GM12873 (cell line): ENCODE data around the gene ADAMTS20.

Experiments
- CTCF ChIP-seq: IDR thresholded peaks from 2 replicates; pipeline ENCODE4 v1.5.1; 2012; ENCODE audit warnings: low read depth, mild to moderate bottlenecking, moderate library complexity, low read length, control low read depth; ENCODE audit not compliant: insufficient read depth; ENCODE audit errors: missing control alignments

Gene ADAMTS20

GRCh38 chr12:43436597-43436996, 115.4 kb downstream of the ADAMTS20 start:
- no peak for TF ChIP-seq CTCF

DNA sequence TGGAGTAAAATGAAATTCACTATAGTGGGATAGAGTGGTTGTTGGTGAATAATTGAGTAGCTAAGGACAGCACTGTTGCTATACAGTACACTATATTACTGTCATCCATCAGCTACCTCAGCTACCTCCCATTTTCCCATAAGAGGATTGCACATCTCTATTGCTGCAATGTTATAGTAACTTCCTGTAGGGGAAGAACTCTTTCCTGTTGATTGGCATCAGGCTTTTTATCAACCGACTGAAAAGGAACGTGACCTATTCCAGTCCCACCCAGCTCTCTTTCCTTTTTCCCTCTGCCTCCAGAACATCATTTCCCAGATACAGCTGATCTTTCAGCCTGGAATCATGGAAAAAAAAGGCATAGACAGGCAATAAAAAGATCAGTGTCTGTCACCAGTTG, 117.4 kb downstream of the ADAMTS20 start:
- no peak for TF ChIP-seq CTCF

GRCh38 chr12:43428088-43428600, 123.9 kb downstream of the ADAMTS20 start:
- no peak for TF ChIP-seq CTCF

GRCh38 chr12:43425361-43425760, 126.6 kb downstream of the ADAMTS20 start:
- TF ChIP-seq CTCF = no peak

DNA sequence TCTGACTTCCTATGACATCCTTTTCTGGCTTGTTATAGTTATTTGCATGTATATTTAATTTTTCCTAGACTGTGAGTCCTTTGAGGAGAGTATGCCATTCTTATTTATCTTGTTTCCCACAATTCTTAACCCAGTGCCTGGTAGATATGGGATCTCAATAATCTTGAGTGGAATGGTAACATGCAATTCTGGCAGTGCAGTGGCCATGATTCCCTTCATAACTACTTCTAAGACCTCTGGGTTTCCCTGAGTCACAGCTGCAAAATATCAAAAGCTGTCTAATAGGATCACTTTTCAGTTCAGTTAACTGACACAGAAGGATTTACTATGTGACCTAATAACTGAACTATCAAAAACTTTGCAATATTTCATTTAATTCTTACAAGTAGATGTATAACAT, 135.0 kb downstream of the ADAMTS20 start:
- TF ChIP-seq CTCF = no peak

- no peak for TF ChIP-seq CTCF
These were observed 144.0 kb downstream of the ADAMTS20 start for GRCh38 chr12:43407816-43408645.

DNA sequence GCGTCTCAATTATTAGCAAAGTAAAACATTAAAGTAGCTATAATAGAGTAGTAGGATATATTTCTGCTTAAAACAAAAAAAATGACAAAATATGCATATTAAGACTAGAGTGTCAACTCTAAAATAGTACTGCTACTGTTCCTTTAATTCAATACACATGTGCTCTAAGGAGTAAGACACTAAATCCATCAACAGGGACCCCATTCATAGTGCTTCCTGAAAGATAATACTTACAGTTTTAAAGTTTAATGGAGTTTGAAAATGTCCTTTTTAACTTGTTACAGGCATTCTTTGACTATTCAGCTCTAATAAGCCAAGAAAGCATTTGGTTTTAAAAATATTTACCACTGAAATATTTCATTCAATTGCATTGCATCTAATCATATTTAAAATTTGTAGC, 145.2 kb downstream of the ADAMTS20 start:
- no peak for TF ChIP-seq CTCF
